HepG2 (cell line): ENCODE results near the gene GORASP2. TPM values are rescaled to one million over a fixed set of nuclear protein-coding genes. Genes with fewer than 3 reads are reported as not detected.

Source experiments
- BHLHE40 ChIP-seq: IDR thresholded peaks from 2 replicates; pipeline ENCODE4 v1.6.1; 2011; ENCODE audit warnings: low read length, improper control_type of control experiment
- CENPBD1 ChIP-seq: sonication (generic); formaldehyde crosslinking; IDR thresholded peaks from 2 replicates; pipeline ENCODE4 v1.8.0; 2022; ENCODE audit warnings: missing genetic modification reagents, low read depth, mild to moderate bottlenecking, borderline replicate concordance
- HNRNPK ChIP-seq: fragments of 200-400 bp; formaldehyde crosslinking; IDR thresholded peaks from 2 replicates; pipeline ENCODE4 v1.6.1; 2018; ENCODE audit warnings: low read length, low read depth, moderate library complexity, mild to moderate bottlenecking; ENCODE audit not compliant: poor library complexity, severe bottlenecking
- HOXA9 ChIP-seq: sonication (generic); formaldehyde crosslinking; IDR thresholded peaks from 2 replicates; pipeline ENCODE4 v1.8.1; 2022; ENCODE audit warnings: missing genetic modification reagents, mild to moderate bottlenecking, moderate library complexity, borderline replicate concordance
- IRF1 ChIP-seq: sonication (generic); formaldehyde crosslinking; IDR thresholded peaks from 2 replicates; pipeline ENCODE4 v1.4.0; 2020; ENCODE audit warnings: low read depth, mild to moderate bottlenecking, missing genetic modification reagents
- MXD4 ChIP-seq: IDR thresholded peaks from 2 replicates; pipeline ENCODE4 v1.6.1; 2016; ENCODE audit warnings: mild to moderate bottlenecking, missing biosample characterization, missing genetic modification reagents
- PAXIP1 ChIP-seq: sonication (generic); formaldehyde crosslinking; conservative IDR thresholded peaks from 2 replicates; pipeline ENCODE4 v1.4.0; 2020; ENCODE audit warnings: mild to moderate bottlenecking, missing genetic modification reagents, moderate library complexity
- SMAD1 ChIP-seq: sonication (generic); formaldehyde crosslinking; IDR thresholded peaks from 2 replicates; pipeline ENCODE4 v1.4.0; 2020; ENCODE audit warnings: missing genetic modification reagents, low read depth, mild to moderate bottlenecking, borderline replicate concordance
- SP1 ChIP-seq, 2 experiments: fragments of 450-650 bp in 1 of 2; sonication (generic) in 1 of 2; formaldehyde crosslinking in 1 of 2; IDR thresholded peaks; 2 replicates each; pipeline versions ENCODE4 v1.4.0 to v1.6.1; 2016 to 2020; ENCODE audit warnings: missing genetic modification reagents in 1 of 2
- ZBTB26 ChIP-seq: IDR thresholded peaks from 2 replicates; pipeline ENCODE4 v1.6.1; 2016; ENCODE audit warnings: missing compliant biosample characterization, missing genetic modification reagents, borderline replicate concordance
- ZNF205 ChIP-seq: IDR thresholded peaks from 2 replicates; pipeline ENCODE4 v1.6.1; 2018; ENCODE audit warnings: missing biosample characterization, missing genetic modification reagents
- ZNF430 ChIP-seq: sonication (generic); formaldehyde crosslinking; IDR thresholded peaks from 2 replicates; pipeline ENCODE4 v1.9.0; 2021; ENCODE audit warnings: mild to moderate bottlenecking, missing genetic modification reagents
- ZNF558 ChIP-seq: sonication (generic); formaldehyde crosslinking; IDR thresholded peaks from 2 replicates; pipeline ENCODE4 v1.9.0; 2022; ENCODE audit warnings: mild to moderate bottlenecking, missing genetic modification reagents, borderline replicate concordance
- ZNF644 ChIP-seq: IDR thresholded peaks from 2 replicates; pipeline ENCODE4 v1.6.1; 2016; ENCODE audit warnings: low read depth
- ZNF687 ChIP-seq: sonication (generic); formaldehyde crosslinking; IDR thresholded peaks from 2 replicates; pipeline ENCODE4 v1.5.1; 2020; ENCODE audit warnings: mild to moderate bottlenecking, missing genetic modification reagents, moderate library complexity
- ZNF83 ChIP-seq: sonication (generic); formaldehyde crosslinking; IDR thresholded peaks from 2 replicates; pipeline ENCODE4 v1.4.0; 2020; ENCODE audit warnings: missing genetic modification reagents, mild to moderate bottlenecking, borderline replicate concordance
- ZZZ3 ChIP-seq: sonication (generic); formaldehyde crosslinking; IDR thresholded peaks from 2 replicates; pipeline ENCODE4 v1.4.0; 2020; ENCODE audit warnings: missing genetic modification reagents, mild to moderate bottlenecking, borderline replicate concordance
- polyA plus RNA-seq, 8 experiments: library from polyadenylated mRNA; depleted of rRNA in 3 of 8; stranded (reverse) in 7 of 8; unstranded in 1 of 8; fragments of >200 nt; fragmentation: Illumina TruSeq in 4 of 8; extraction: Trizol in 4 of 8; gene quantifications; 2 replicates each; pipeline versions ENCODE4 v1.2.1 to v1.2.3, GENCODE V29; 2011 to 2016; ENCODE audit warnings: low read depth in 4 of 8, missing spikeins in 1 of 8, mixed read lengths in 1 of 8; ENCODE audit not compliant: insufficient read depth in 1 of 8
- total RNA-seq, 5 experiments: library from RNA; depleted of rRNA; stranded (reverse); fragments of >200 nt; fragmentation: Illumina TruSeq; extraction: Trizol; gene quantifications; 2 replicates each; pipeline ENCODE4 v1.2.3, GENCODE V29; 2016; ENCODE audit warnings: low read depth in 1 of 5

Gene GORASP2
- total and polyA plus RNA-seq, 2 of the 13 experiments (the other 11 are each of a cell fraction or from before 2014, with no cell fraction given) = 103 to 239 TPM

GRCh38 chr2:170928824-170929685 is at the start of gene GORASP2 (continued):
- TF ChIP-seq ZNF205 (CRISPR knock-in tag) (peak; percentile 93), MXD4 (CRISPR knock-in tag) (peak; percentile 97), ZNF687 (CRISPR knock-in tag) (peak; percentile 99), SMAD1 (CRISPR knock-in tag) (peak; percentile 97), ZNF430 (CRISPR knock-in tag) (peak; percentile 91; the same call in 1 of the 2 replicates), CENPBD1 (CRISPR knock-in tag) (no peak; the same call in 1 of the 2 replicates), ZBTB26 (CRISPR knock-in tag) (peak; percentile 87), SP1 (IDR thresholded peaks at IDR 0.05) (no peak), SP1 (CRISPR knock-in tag; IDR thresholded peaks at IDR 0.05) (peak; percentile 84), PAXIP1 (CRISPR knock-in tag) (peak; percentile 75), HNRNPK (peak; percentile 78), IRF1 (peak; percentile 82; the same call in 1 of the 2 replicates), ZNF83 (CRISPR knock-in tag) (peak; percentile 82; the same call in 1 of the 2 replicates), HOXA9 (CRISPR knock-in tag) (peak; percentile 80), BHLHE40 (peak; percentile 59; the same call in 1 of the 2 replicates), ZNF558 (CRISPR knock-in tag) (peak; percentile 93; the same call in 1 of the 2 replicates), ZZZ3 (CRISPR knock-in tag) (peak; percentile 94), ZNF644 (CRISPR knock-in tag) (peak; percentile 65; the same call in 1 of the 2 replicates)
